SH-SY5Y (cell line): ENCODE data around the gene GALNT18.

ENCODE experiments used
- GATA2 ChIP-seq: IDR thresholded peaks from 2 replicates; pipeline ENCODE4 v1.6.1; 2011; ENCODE audit warnings: mild to moderate bottlenecking, low read depth, low read length
- GATA3 ChIP-seq: IDR thresholded peaks from 2 replicates; pipeline ENCODE4 v1.6.1; 2011; ENCODE audit warnings: low read depth, mild to moderate bottlenecking, low read length, moderate library complexity

GRCh38 chr11:11583801-11584529 lies 37.8 kb downstream of the GALNT18 start:
- TF ChIP-seq GATA2 (no peak), GATA3 (no peak)
